AG09319 (cell line): Measurements from ENCODE around the gene PLAC8.
"Not testable (repeated sequence)": the region's sequence is repeated elsewhere in the genome, so short reads cannot be mapped to it uniquely, and the experiment has no call there.

Experiments used
- DNase-seq: peaks from one replicate; pipeline ENCODE4 v3.0.0-alpha.2; 2010; ENCODE audit warnings: low read depth; ENCODE audit errors: extremely low read depth
- TF ChIP-seq, protein P1 (sequence below): IDR thresholded peaks from 2 replicates; pipeline ENCODE4 v1.5.1; 2011; ENCODE audit warnings: low read depth, mild to moderate bottlenecking, inconsistent platforms, low read length, moderate library complexity

The PLAC8 gene

DNA sequence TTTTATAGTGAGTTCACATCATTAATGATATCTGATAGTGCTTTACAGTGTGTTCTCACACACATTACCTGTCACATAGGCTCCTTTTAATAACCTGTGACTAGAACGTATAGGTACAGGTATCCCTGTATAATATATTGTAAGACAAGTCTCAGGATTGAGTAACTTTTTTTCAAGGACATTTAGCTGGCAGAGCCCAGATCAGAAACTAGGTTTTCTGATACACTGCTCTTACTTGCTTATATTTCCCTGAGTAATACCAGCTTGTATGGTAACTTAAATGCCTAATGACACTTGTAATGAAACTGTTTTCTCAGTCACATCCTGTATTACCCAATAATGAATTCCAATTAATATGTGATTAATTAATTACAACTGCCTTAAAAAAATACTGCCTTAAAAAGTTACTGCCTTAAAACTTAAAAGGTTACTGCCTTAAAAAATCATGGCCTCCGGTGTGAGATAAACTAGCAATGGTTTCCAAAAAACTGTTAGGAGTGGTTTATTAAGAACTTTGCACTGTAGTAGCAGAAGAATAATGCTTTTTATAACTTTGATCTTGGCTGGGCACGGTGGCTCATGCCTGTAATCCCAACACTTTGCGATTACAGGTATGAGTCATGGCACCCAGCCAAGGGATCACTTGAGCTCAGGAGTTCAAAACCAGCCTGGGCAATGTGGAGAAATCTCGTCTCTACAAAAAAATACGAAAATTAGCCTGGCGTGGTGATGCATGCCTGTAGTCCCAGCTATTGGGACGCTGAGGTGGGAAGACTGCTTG, 67.6 kb downstream of the PLAC8 start:
- TF ChIP-seq, protein P1, sequence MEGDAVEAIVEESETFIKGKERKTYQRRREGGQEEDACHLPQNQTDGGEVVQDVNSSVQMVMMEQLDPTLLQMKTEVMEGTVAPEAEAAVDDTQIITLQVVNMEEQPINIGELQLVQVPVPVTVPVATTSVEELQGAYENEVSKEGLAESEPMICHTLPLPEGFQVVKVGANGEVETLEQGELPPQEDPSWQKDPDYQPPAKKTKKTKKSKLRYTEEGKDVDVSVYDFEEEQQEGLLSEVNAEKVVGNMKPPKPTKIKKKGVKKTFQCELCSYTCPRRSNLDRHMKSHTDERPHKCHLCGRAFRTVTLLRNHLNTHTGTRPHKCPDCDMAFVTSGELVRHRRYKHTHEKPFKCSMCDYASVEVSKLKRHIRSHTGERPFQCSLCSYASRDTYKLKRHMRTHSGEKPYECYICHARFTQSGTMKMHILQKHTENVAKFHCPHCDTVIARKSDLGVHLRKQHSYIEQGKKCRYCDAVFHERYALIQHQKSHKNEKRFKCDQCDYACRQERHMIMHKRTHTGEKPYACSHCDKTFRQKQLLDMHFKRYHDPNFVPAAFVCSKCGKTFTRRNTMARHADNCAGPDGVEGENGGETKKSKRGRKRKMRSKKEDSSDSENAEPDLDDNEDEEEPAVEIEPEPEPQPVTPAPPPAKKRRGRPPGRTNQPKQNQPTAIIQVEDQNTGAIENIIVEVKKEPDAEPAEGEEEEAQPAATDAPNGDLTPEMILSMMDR = no peak
- no peak for DNase-seq

DNA sequence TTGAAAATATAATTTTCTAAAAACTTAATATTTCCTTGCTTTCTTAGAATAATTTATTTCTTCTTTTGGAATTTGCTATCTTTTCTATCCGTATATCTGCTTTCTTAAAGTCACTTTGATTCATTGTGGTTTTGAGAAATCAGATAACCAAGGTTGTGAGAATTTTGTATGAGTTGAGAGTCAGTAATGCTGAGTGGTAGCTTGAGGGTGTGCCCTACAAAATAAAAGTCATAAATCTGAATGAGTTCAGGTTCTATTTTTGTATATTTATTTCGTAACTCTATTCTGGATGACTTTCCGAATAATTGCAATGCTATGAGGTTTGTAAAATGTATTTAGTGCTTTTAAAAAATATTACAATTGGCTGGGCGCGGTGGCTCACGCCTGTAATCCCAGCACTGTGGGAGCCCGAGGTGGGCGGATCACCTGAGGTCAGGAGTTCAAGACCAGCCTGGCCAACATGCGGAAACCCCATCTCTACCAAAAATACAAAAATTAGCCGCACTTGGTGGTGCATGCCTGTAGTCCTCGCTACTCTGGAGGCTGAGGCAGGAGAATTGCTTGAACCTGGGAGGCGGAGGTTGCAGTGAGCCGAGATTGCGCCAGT, 70.6 kb downstream of the PLAC8 start:
- DNase-seq = no peak
- TF ChIP-seq, protein P1 = no peak

DNA sequence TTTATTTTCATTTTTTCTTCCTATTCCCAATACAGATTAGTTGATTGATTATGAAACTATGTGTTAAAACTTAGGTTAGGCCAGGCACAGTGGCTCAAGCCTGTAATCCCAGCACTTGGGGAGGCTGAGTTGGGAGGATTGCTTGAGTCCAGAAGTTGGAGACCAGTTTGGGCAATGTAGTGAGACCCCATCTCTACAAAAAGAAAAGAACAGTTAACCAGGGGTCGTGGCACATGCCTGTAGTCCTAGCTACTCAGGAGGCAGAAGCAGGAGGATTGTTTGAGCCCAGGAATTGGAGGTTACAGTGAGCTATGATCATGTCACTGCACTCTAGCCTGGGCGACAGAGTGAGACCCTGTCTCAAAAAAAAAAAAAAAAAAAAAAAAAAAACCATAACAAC, 71.4 kb downstream of the PLAC8 start:
- not testable (repeated sequence) for DNase-seq

DNA sequence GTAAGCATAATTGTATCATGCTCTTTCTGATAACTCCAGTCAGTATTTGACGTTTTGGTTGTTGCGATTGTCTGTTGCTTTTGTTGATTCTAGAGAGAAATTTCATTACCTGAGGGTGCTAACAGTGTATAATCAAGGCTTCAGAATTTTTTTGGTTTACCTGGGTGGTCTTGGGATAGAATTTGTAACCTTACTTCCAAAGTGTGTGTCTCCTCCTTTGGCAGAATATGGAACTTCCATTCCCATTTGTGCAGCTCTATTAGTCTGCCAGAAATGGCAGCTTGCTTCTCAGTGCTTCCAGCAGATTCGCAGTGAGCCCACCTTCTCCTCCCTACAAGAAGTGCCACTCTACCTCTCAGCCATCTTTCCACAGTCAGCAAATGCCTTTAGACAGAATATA, 74.3 kb downstream of the PLAC8 start:
- TF ChIP-seq, protein P1 = no peak
- DNase-seq = no peak
